ENCODE measurements around the gene VPS36.

DNA sequence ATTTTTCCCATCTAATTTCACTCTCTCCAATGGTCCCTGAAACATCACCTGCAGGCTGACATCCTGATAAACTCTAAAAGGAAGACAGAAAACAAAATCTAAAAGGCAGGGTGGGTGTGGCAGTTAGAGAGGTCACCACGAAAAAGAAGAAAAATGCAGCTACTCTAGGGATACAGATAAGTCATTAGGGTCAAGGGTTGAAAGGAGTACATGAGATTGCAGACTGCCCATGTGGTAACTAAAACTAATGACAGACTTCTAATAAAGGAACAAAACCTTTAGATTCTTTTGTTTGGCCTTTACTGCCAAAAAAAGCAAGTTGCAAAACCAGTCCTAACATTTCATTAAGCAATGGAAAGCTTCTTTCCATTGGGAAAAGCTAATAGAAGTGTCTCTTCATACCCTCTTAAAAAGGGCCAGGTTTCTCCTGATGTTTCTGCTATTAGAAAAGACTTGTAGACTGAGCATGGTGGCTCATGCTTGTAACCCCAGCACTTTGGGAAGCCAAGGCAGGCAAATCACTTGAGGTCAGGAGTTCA, 75.5 kb downstream of the VPS36 start:
- TF ChIP-seq POLR2A (IDR thresholded peaks at IDR 0.05): no peak
- no peak for TF ChIP-seq CTCF (IDR thresholded peaks at IDR 0.05)
